Left lobe of liver (tissue), 2 donors: ENCODE data around the gene SYNRG. TPM values are rescaled to one million over a fixed set of nuclear protein-coding genes. Genes with fewer than 3 reads are reported as not detected.
"Not testable (repeated sequence)": the region's sequence is repeated elsewhere in the genome, so short reads cannot be mapped to it uniquely, and the experiment has no call there.

Experiments used
- ATAC-seq: fragments of 200-7000 bp; cut with Tn5 transposase; one replicate; pipeline ENCODE4 v1.9.1; 2020; ENCODE audit warnings: mild to moderate bottlenecking, moderate library complexity
- DNase-seq: peaks from one replicate; pipeline ENCODE4 v3.0.0-alpha.2; 2020; ENCODE audit warnings: low spot score
- total RNA-seq: library from RNA; stranded (reverse); gene quantifications from one replicate; pipeline ENCODE4 v1.2.1, GENCODE V29; 2021
- donor health status: DM: no; HTN: no; CAD: no; lungs with moderate emphysema.
- donor health status: DM: no; HTN: yes; CAD: no.

Gene SYNRG
- total RNA-seq, 1 donor from 2014 or later, result 15.7 TPM

DNA sequence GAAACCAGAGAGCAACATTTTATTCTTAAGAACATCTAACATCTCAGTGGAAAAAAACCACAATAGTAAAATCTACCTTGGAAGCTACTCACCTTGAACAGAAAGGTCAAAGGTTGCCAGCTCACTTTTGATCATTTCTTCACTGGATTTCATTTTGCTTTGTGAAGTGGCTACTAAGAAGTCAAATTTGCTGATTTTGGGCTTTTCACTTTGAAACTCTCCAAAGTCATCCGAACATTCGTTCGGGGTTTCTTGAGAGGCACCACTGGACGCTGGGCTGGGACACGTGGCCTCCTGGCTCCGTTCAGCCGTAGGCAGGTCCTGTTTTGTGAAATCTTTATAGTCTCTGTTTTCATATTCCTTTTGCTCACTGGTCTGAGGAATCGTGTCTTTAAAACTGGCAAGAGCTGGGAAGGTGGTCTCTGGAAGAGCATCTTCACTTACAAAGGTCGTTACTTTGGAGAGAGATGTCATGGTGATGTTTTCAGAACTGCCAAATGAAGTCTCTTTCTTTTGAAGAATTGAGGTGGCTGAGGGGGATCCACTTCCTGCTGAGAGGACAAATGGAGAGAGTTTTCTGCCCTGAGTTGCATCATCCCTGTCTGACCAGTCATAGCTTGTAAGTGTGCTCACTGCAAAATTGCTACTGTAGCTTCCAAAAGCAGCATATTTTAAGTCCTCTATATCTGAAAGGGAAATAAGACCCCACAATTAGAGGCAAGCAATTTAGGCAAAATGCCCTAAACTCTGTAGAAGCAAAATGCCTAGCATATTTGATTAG, 67.1 kb downstream of the SYNRG start:
- ATAC-seq, result no peak
- no peak for DNase-seq

DNA sequence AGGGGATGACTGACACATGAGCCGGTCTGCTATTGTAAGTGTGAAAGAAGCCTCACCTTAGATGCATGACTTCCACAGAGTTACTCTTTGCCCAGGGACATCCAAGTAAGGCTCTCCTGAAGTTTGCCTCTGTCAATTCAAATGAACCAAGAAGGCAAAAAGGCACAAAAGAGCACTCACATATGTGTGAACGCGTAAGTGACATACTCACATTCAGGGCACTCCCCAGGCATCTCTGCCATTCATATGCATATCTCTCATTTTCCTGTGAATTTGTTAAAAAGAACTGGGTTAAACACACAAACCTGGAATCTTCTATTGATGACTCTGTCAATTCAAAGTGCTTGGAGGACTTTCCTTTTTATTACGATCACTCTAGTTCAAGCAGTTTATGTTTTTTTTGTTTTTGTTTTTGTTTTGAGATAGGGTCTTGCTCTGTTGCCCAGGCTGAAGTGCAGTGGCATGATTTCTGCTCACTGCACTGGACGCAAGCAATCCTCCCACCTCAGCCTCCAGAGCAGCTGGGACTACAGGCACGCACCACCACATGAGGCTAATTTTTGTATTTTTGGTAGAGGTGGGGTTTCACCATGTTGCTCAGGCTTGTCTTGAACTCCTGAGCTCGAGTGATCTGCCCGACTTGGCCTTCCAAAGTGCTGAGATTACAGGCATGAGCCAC, 70.1 kb downstream of the SYNRG start:
- DNase-seq (no peak), ATAC-seq (no peak)

- DNase-seq (no peak), ATAC-seq (no peak)
These were observed 73.3 kb downstream of the SYNRG start for GRCh38 chr17:37535906-37536305.

DNA sequence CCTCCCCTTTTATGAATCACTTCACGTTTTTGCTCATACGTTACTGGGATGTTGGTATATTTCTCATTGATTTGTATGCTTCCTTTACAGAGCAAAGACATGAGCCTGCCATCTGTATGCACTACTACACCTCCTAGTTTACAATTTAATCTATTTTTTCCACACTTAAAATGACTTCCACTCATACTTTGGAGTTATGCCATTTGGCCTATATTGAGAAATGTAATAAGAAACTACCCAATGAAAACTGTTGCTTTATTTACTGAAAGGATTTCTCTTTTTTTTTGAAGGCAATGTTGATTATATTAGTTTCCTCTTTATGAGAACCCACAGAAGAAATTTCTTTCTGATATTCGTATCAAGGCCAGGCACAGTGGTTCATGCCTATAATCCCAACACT, 76.5 kb downstream of the SYNRG start:
- ATAC-seq, result no peak
- DNase-seq, result no peak

GRCh38 chr17:37530420-37530819, 78.8 kb downstream of the SYNRG start:
- no peak for ATAC-seq
- DNase-seq, result no peak

GRCh38 chr17:37527249-37527851, 81.9 kb downstream of the SYNRG start:
- ATAC-seq, result peak; percentile 87

DNA sequence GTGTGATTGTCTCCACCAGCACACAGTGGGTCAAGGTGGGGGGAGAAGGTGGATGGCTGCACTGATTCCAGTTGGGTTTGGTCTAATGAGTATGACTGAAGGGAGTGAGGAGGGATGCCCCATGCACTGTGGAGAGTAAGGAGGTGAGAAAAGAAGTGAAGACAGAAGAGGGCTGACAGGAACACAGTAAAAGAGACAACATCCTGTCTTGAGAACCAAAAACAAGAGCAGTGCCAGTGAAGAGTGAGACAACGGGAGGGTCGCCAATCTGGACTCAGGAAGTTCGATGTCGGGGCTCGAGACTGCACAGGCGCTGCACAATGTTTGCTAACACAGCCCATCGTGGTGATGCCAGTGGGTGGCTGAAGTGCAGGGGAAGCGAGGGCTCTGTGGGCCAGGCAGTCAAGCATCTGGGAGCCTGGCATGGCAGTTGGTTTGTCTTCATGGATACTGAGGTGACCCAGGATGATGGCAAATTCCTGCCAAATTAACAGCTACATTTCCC, 85.5 kb downstream of the SYNRG start:
- no peak for DNase-seq
- no peak for ATAC-seq

More at GRCh38 chr17:37527249-37527851, 81.9 kb downstream of the SYNRG start:
- DNase-seq, result no peak

- no peak for ATAC-seq
- no peak for DNase-seq
These were observed 87.4 kb downstream of the SYNRG start for GRCh38 chr17:37521821-37522220.

DNA sequence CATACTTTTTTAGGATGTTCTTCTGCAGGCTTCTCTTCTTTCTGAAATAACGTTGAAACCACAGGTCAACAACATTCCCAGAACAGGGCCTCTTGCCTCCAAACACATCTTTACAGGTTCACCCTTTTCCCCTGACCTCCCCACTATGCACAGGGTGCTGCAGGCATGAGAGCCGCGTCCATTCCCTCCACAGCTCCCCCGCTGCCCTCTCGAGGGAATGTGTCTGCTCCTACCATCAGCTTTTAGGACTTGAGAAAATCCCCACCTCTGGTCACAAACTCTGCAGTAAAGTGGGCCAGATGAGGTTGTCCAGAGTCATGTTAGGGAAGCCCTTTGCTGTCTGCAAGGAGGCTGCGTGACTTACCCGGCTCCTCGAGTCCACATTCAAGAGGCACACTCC, 89.0 kb downstream of the SYNRG start:
- ATAC-seq, result no peak
- no peak for DNase-seq

DNA sequence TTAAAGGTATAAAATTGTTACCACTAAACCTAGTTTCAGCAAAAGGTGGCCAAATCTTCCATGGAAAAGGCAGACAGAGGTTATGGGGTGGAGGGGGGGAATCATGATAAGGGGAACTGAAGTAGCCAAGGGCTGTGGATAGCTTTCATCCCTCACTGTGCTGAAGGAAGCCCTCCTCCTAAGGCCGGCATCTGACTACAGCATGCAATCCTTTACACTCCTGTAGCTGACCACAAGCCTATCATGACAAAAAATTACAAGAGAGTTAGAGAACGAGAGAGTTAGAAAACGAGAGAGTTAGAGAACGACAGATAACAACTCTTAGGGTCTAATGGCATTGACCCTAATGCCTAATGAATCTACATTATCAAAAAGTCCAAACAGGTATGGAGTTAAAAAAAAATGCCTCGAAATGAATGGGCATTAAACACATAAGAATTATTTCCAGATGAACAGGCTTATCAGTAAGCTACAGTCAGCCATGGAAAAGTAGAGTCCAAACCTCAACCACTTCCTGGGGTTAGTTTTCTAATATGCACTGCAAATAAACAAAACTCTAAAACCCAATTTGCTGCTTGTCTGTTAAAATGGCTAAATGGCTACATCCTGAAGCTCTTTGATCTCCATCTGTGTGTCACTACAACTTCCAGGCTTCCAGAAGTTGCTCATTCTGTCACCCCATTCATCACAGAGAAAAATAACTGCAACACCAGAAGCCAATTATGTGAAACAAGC, 89.8 kb downstream of the SYNRG start:
- no peak for DNase-seq
- no peak for ATAC-seq

DNA sequence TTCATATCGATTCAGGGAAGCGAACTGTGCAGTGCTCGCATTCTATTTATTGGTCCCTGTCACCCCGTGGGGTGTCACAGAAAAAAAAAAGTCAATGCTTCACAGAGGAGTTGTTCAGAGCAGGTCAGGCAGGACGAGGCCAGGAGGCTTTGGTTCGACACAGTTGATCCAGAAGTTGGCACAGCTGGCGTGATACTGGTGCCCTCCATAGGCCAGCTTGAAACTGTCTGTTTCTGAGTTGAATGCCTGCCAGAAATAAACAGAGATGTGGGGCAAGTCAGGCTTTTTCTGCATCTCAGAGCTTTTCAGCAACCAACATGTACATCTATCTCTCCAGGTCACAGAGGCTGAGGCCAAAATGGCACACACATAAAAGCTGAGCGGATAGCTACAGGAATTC, 90.4 kb downstream of the SYNRG start:
- DNase-seq, result peak; percentile 64
- ATAC-seq, result peak; percentile 93

GRCh38 chr17:37517881-37518280, 91.3 kb downstream of the SYNRG start:
- ATAC-seq (no peak), DNase-seq (no peak)

GRCh38 chr17:37516127-37516571, 93.1 kb downstream of the SYNRG start:
- ATAC-seq (no peak), DNase-seq (no peak)

DNA sequence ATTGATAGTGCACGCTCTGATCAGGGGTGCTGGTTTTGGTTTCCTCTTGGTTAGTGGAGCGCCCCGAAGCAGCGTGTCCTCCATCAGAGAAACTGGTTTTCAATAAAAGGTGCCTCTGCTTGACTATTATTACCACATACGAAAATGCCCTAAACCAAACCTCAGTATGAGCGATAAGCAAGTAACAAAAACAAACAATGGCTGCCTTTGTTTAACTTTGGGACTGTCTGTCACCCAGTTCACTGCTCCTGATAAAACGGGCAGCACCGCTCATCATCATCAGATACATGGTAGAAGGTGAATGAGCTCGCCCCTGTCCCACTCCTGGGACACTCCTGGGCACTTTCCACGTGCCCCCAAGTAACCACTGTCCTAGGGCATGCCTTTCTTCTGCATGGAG, 95.5 kb downstream of the SYNRG start:
- no peak for ATAC-seq
- no peak for DNase-seq

DNA sequence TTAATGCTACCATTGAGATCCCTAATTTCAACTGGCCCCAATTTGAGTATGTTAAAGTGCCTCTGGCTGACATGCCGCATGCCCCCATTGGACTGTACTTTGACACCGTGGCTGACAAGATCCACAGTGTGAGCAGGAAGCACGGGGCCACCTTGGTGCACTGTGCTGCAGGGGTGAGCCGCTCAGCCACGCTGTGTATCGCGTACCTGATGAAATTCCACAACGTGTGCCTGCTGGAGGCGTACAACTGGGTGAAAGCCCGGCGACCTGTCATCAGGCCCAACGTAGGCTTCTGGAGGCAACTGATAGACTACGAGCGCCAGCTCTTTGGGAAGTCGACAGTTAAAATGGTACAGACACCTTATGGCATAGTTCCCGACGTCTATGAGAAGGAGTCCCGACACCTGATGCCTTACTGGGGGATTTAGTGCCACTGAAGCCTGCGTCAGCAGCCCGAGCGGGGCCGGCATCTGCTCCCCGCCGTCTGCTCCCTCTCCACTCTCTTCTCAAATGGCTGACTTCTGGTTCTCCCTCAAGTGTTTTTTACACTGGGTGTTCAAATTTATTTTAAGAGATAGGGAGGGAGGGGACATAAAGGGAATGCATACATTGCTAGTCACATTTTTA, 96.7 kb downstream of the SYNRG start:
- DNase-seq, result peak; percentile 82
- peak; percentile 93 for ATAC-seq

- not testable (repeated sequence) for ATAC-seq, DNase-seq
These were observed 97.6 kb downstream of the SYNRG start for GRCh38 chr17:37511642-37512041.

GRCh38 chr17:37510056-37510455, 99.2 kb downstream of the SYNRG start:
- DNase-seq, result no peak
- ATAC-seq, result no peak

- peak; percentile 91 for ATAC-seq
- DNase-seq, result peak; percentile 72
These were observed 102.1 kb downstream of the SYNRG start for GRCh38 chr17:37507111-37507510.

GRCh38 chr17:37506678-37507077, 102.5 kb downstream of the SYNRG start:
- no peak for DNase-seq
- ATAC-seq, result peak; percentile 40

DNA sequence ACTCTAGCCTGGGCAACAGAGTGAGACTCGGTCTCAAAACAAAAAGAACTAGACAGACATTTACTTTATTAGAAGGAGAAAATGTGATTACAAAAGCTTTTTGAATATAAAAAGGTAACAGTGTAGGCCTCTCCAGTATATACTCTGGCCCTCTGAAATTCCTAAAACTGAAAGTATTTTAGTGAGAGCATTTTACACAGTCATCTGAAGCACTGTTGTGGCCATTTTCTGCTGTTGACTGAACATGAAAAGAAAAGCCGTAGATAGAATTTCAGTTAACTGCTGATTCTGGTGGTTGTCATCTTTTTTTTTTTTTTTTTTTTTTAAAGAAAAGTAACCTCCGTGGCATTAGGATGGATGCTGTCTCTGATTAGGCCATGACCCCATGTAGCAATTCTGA, 103.9 kb downstream of the SYNRG start:
- no peak for ATAC-seq
- no peak for DNase-seq

- DNase-seq, result no peak
- ATAC-seq, result no peak
These were observed 106.1 kb downstream of the SYNRG start for GRCh38 chr17:37503148-37503547.
